GM12878 (cell line): ENCODE data around the gene ULK1. TPM values are rescaled to one million over a fixed set of nuclear protein-coding genes. Genes with fewer than 3 reads are reported as not detected.

Experiments
- ATAC-seq: fragments of 200-7000 bp; cut with Tn5 transposase; 3 replicates; pipeline ENCODE4 v1.9.1; 2020; ENCODE audit warnings: mild to moderate bottlenecking, moderate library complexity
- BruUV-seq: library from RNA; stranded (reverse); fragments of 400-500 nt; replicated peaks from 2 replicates; lab custom pipeline; 2021; lab: Mats Ljungman, UMichigan
- CTCF ChIA-PET: fragments of 300-600 bp; sonication (Branson Sonifier 250); formaldehyde crosslinking; extraction: SDS; loops from one replicate; lab custom pipeline; 2021; ENCODE audit warnings: inconsistent platforms; lab: Yijun Ruan, JAX
- POLR2A ChIA-PET: fragments of 350-600 bp; formaldehyde crosslinking; extraction: SDS; loops from one replicate; lab custom pipeline; 2021; ENCODE audit warnings: inconsistent platforms; lab: Charles Lee
- RAD21 ChIA-PET: fragments of 300-600 bp; sonication (Branson Sonifier 250); formaldehyde crosslinking; loops from one replicate; lab custom pipeline; 2023; ENCODE audit warnings: antibody characterized with exemption; ENCODE audit not compliant: unreplicated experiment; lab: Charles Lee
- SMC1A ChIA-PET: fragments of 300-600 bp; sonication (Branson Sonifier 250); formaldehyde crosslinking; loops from one replicate; lab custom pipeline; 2023; ENCODE audit not compliant: unreplicated experiment, uncharacterized antibody; lab: Charles Lee
- DNase-seq: peaks from one replicate; pipeline ENCODE4 v3.0.0-alpha.2; 2011; ENCODE audit warnings: low read depth, low spot score
- FAIRE-seq: peaks from 3 replicates; lab custom pipeline; 2011; peaks lifted over from hg19 to GRCh38; lab: Jason Lieb, UNC
- H2AFZ ChIP-seq: 2 replicates; pipeline ENCODE4 v1.6.0; 2011; ENCODE audit warnings: low read depth, low read length, control low read depth; ENCODE audit not compliant: control insufficient read depth
- H3K27ac ChIP-seq: 2 replicates; pipeline ENCODE4 v1.5.1; 2011; ENCODE audit warnings: control low read depth; ENCODE audit not compliant: control insufficient read depth, insufficient read depth
- H3K27me3 ChIP-seq, 2 experiments: replicated peaks in 1 of 2; 2 replicates each; pipeline versions ENCODE4 v1.6.0 to v1.6.1; 2011; ENCODE audit warnings: low read length in 1 of 2; ENCODE audit not compliant: control insufficient read depth in 2 of 2, insufficient read depth in 2 of 2
- H3K36me3 ChIP-seq, 2 experiments: 2 replicates each; pipeline ENCODE4 v1.5.1; 2011; ENCODE audit warnings: low read length in 1 of 2; ENCODE audit not compliant: control insufficient read depth in 2 of 2, insufficient read depth in 2 of 2
- H3K4me1 ChIP-seq: 2 replicates; pipeline ENCODE4 v1.6.1; 2011; ENCODE audit warnings: mild to moderate bottlenecking, low read length, moderate library complexity, mixed read lengths; ENCODE audit not compliant: control insufficient read depth, insufficient read depth
- H3K4me2 ChIP-seq: 2 replicates; pipeline ENCODE4 v1.6.0; 2011; ENCODE audit warnings: control low read depth; ENCODE audit not compliant: control insufficient read depth, insufficient read depth
- H3K4me3 ChIP-seq: fragments of 200-600 bp; sonication (generic); 2 replicates; pipeline ENCODE4 v1.5.1; 2016
- H3K79me2 ChIP-seq: 2 replicates; pipeline ENCODE4 v1.6.0; 2011; ENCODE audit warnings: low read length; ENCODE audit not compliant: control insufficient read depth, insufficient read depth
- H3K9ac ChIP-seq: 2 replicates; pipeline ENCODE4 v1.8.0; 2011; ENCODE audit warnings: low read length, control low read depth, mixed read lengths; ENCODE audit not compliant: control insufficient read depth, insufficient read depth
- H3K9me3 ChIP-seq: replicated peaks from 3 replicates; pipeline ENCODE4 v1.5.1; 2011; ENCODE audit warnings: mild to moderate bottlenecking, low read length; ENCODE audit not compliant: control insufficient read depth, insufficient read depth
- H4K20me1 ChIP-seq: 2 replicates; pipeline ENCODE4 v1.6.0; 2011; ENCODE audit not compliant: control insufficient read depth, insufficient read depth
- MEF2B ChIP-seq: fragments of 450-650 bp; IDR thresholded peaks from 2 replicates; pipeline ENCODE4 v1.6.1; 2018; ENCODE audit warnings: mild to moderate bottlenecking, moderate library complexity; ENCODE audit not compliant: partially characterized antibody, poor library complexity, severe bottlenecking
- YBX1 ChIP-seq: fragments of 450-650 bp; IDR thresholded peaks from 2 replicates; pipeline ENCODE4 v1.6.1; 2016; ENCODE audit warnings: antibody characterized with exemption
- WGBS: methylation state at CpG from one replicate; pipeline ENCODE4 v1.1.6; 2016; ENCODE audit warnings: low lambda C conversion rate; ENCODE audit not compliant: insufficient replicate concordance, insufficient coverage; ENCODE audit errors: missing lambda C conversion rate; 5-methylcytosine and 5-hydroxymethylcytosine counted together
- in situ Hi-C: fragments of 300-500 bp; cut with MboI; formaldehyde crosslinking; loops from 9 replicates; pipeline ENCODE4 v1.14.3; 2018; ENCODE audit warnings: mixed read lengths
- intact Hi-C: fragments of 100-400 bp; cut with micrococcal nuclease; formaldehyde crosslinking; loops from one replicate; pipeline ENCODE4 v1.14.2; 2022; ENCODE audit not compliant: unreplicated experiment
- polyA plus RNA-seq, 11 experiments: library from polyadenylated mRNA; depleted of rRNA in 4 of 11; unstranded in 6 of 11; stranded (reverse) in 5 of 11; fragments of >200 nt; fragmentation: Nextera tagmentation in 4 of 11; fragmentation: Illumina TruSeq in 1 of 11; extraction: Ambion mirVana in 4 of 11; extraction: Trizol in 1 of 11; gene quantifications; 1 replicate in 1 of 11; 2 replicates in 10 of 11; pipeline versions ENCODE4 v1.2.1 to v1.2.3, GENCODE V29; 2011 to 2016; ENCODE audit warnings: inconsistent platforms in 2 of 11, missing spikeins in 2 of 11, low read depth in 1 of 11
- small RNA-seq: library from RNA; depleted of rRNA; stranded (forward); fragments of <200 nt; gene quantifications from one replicate; pipeline ENCODE3, GENCODE V24; 2014
- total RNA-seq, 4 experiments: library from RNA; depleted of rRNA in 3 of 4; stranded (reverse); fragments of >200 nt in 3 of 4; fragmentation: Illumina TruSeq in 1 of 4; extraction: Trizol in 1 of 4; gene quantifications; 2 replicates each; pipeline versions ENCODE4 v1.2.1 to v1.2.3, GENCODE V29; 2013 to 2021

Gene ULK1
- total and polyA plus RNA-seq, 10 of the 15 experiments (the other 5 are each of a cell fraction or from before 2014, with no cell fraction given), result 0.13 to 14.1 (median 1.5) TPM

DNA sequence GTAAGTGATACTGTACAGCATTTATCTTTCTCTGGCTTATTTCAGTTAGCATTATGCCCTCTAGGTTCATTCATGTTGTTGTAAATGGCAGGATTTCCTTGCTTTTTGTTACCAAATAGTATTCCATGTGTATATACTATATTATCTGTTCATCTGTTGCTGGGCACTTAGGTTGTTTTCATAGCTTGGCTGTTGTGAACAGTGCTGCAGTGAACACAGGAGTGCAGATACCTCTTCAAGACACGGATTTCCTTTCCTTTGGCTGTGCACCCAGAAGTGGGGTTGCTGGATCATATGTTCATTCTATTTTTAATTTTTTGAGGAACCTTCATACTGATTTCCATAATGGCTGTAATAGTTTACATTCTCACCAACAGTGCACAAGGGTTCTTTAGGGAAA, 76.8 kb downstream of the ULK1 start:
- ChIA-PET SMC1A (no interaction called here), CTCF (no interaction called here), RAD21 (no interaction called here), POLR2A (no interaction called here)
- intact Hi-C loops (no loop called here), in situ Hi-C loops (no loop called here)
- Histone ChIP-seq H3K27ac (no peak overlapping the region), H3K4me1 (no peaks in the 10 kb centered on the region), H3K4me3 (no peak overlapping the region), H3K9me3 (no peaks in the 10 kb centered on the region), H4K20me1 (no peaks in the 10 kb centered on the region), H3K36me3 (peaks cover 0 to 2% of the 10 kb centered on the region in 2 experiments; a peak in 1 of 4 replicates), H3K9ac (no peak overlapping the region), H3K4me2 (no peak overlapping the region), H3K27me3 (no peaks in the 10 kb centered on the region), H3K79me2 (peaks cover 8% of the 10 kb centered on the region), H2AFZ (no peak overlapping the region)
- BruUV-seq, result no TSS peak
- FAIRE-seq, result no peak
- DNase-seq, result no peak
- TF ChIP-seq YBX1 (no peak), MEF2B (no peak)
- 41% methylated on average over 1 of the region's 1 CpG for WGBS
- no peak for ATAC-seq

Small RNAs within 50 kb of the gene (small RNA-seq; reads per million reads assigned to genes)
- gene AC131009.3, result not detected

Other genes starting within 250 kb of the ULK1 start
- 29.7 and 31.7 TPM in 2 replicates for gene SFSWAP, start 183.5 kb upstream of the ULK1 start, total RNA-seq (2014; rRNA removed)
- gene SFSWAP, start 183.5 kb upstream of the ULK1 start, total RNA-seq (2014; rRNA removed; fragmentation: Illumina TruSeq; extraction: Trizol), result 20.7 and 23.2 TPM in 2 replicates
- 44.1 and 48.6 TPM in 2 replicates for gene SFSWAP, start 183.5 kb upstream of the ULK1 start, total RNA-seq (2021)
- 11.9 and 17.4 TPM in 2 replicates for gene SFSWAP, start 183.5 kb upstream of the ULK1 start, polyA plus RNA-seq (2011; rRNA removed)
- 28.4 and 33.2 TPM in 2 replicates for gene SFSWAP, start 183.5 kb upstream of the ULK1 start, polyA plus RNA-seq (2014; fragmentation: Illumina TruSeq; extraction: Trizol)
- 1 to 10 TPM; 1.8 to 4.2 TPM for gene SFSWAP, start 183.5 kb upstream of the ULK1 start, polyA plus RNA-seq (2014; fragmentation: Nextera tagmentation; extraction: Ambion mirVana)
- gene SFSWAP, start 183.5 kb upstream of the ULK1 start, polyA plus RNA-seq (2014; rRNA removed), result 31.9 and 35.7 TPM in 2 replicates
- gene SFSWAP, start 183.5 kb upstream of the ULK1 start, polyA plus RNA-seq (2016; fragmentation: Nextera tagmentation; extraction: Ambion mirVana), result 10 to 100 TPM; 24.2 to 25.8 TPM
- gene MMP17, start 66.2 kb upstream of the ULK1 start, total RNA-seq (2014; rRNA removed), result 0.28 TPM in 1 of 2 replicates, not detected in the other
- not detected in 2 replicates for gene MMP17, start 66.2 kb upstream of the ULK1 start, total RNA-seq (2014; rRNA removed; fragmentation: Illumina TruSeq; extraction: Trizol)
- gene MMP17, start 66.2 kb upstream of the ULK1 start, total RNA-seq (2021), result 0.43 TPM in 1 of 2 replicates, not detected in the other
- 0.11 TPM in 1 of 2 replicates, not detected in the other for gene MMP17, start 66.2 kb upstream of the ULK1 start, polyA plus RNA-seq (2011; rRNA removed)
- not detected in 2 replicates for gene MMP17, start 66.2 kb upstream of the ULK1 start, polyA plus RNA-seq (2014; fragmentation: Illumina TruSeq; extraction: Trizol)
- gene MMP17, start 66.2 kb upstream of the ULK1 start, polyA plus RNA-seq (2014; fragmentation: Nextera tagmentation; extraction: Ambion mirVana), result not detected
- 0.23 and 0.84 TPM in 2 replicates for gene MMP17, start 66.2 kb upstream of the ULK1 start, polyA plus RNA-seq (2014; rRNA removed)
- gene MMP17, start 66.2 kb upstream of the ULK1 start, polyA plus RNA-seq (2016; fragmentation: Nextera tagmentation; extraction: Ambion mirVana), result not detected
- gene PUS1, start 34.7 kb downstream of the ULK1 start, total RNA-seq (2014; rRNA removed), result 28.7 and 33.5 TPM in 2 replicates
- 13.7 and 14.9 TPM in 2 replicates for gene PUS1, start 34.7 kb downstream of the ULK1 start, total RNA-seq (2014; rRNA removed; fragmentation: Illumina TruSeq; extraction: Trizol)
- 66.4 and 74.2 TPM in 2 replicates for gene PUS1, start 34.7 kb downstream of the ULK1 start, total RNA-seq (2021)
- 12.6 and 23.2 TPM in 2 replicates for gene PUS1, start 34.7 kb downstream of the ULK1 start, polyA plus RNA-seq (2011; rRNA removed)
- 7.6 and 17.3 TPM in 2 replicates for gene PUS1, start 34.7 kb downstream of the ULK1 start, polyA plus RNA-seq (2014; fragmentation: Illumina TruSeq; extraction: Trizol)
- 1 to 10 TPM; 1.3 to 5.5 TPM for gene PUS1, start 34.7 kb downstream of the ULK1 start, polyA plus RNA-seq (2014; fragmentation: Nextera tagmentation; extraction: Ambion mirVana)
- gene PUS1, start 34.7 kb downstream of the ULK1 start, polyA plus RNA-seq (2014; rRNA removed), result 42.5 and 62.4 TPM in 2 replicates
- gene PUS1, start 34.7 kb downstream of the ULK1 start, polyA plus RNA-seq (2016; fragmentation: Nextera tagmentation; extraction: Ambion mirVana), result 10 to 100 TPM; 27.7 to 37.7 TPM
- 6.2 and 6.9 TPM in 2 replicates for gene EP400, start 55.3 kb downstream of the ULK1 start, total RNA-seq (2014; rRNA removed)
- 4.7 and 5.5 TPM in 2 replicates for gene EP400, start 55.3 kb downstream of the ULK1 start, total RNA-seq (2014; rRNA removed; fragmentation: Illumina TruSeq; extraction: Trizol)
- 39.4 and 44.2 TPM in 2 replicates for gene EP400, start 55.3 kb downstream of the ULK1 start, total RNA-seq (2021)
- 3.8 and 4.1 TPM in 2 replicates for gene EP400, start 55.3 kb downstream of the ULK1 start, polyA plus RNA-seq (2011; rRNA removed)
- 19.2 and 20.7 TPM in 2 replicates for gene EP400, start 55.3 kb downstream of the ULK1 start, polyA plus RNA-seq (2014; fragmentation: Illumina TruSeq; extraction: Trizol)
- 1 to 10 TPM; 4.0 to 6.4 TPM for gene EP400, start 55.3 kb downstream of the ULK1 start, polyA plus RNA-seq (2014; fragmentation: Nextera tagmentation; extraction: Ambion mirVana)
- gene EP400, start 55.3 kb downstream of the ULK1 start, polyA plus RNA-seq (2014; rRNA removed), result 15.9 and 22.1 TPM in 2 replicates
- gene EP400, start 55.3 kb downstream of the ULK1 start, polyA plus RNA-seq (2016; fragmentation: Nextera tagmentation; extraction: Ambion mirVana), result 10 to 100 TPM in 1 of 2 experiments, 1 to 10 TPM in 1; 9.8 to 11.7 TPM
- 12.9 and 16.2 TPM in 2 replicates for gene DDX51, start 249.7 kb downstream of the ULK1 start, total RNA-seq (2014; rRNA removed)
- 7.5 and 8.1 TPM in 2 replicates for gene DDX51, start 249.7 kb downstream of the ULK1 start, total RNA-seq (2014; rRNA removed; fragmentation: Illumina TruSeq; extraction: Trizol)
- gene DDX51, start 249.7 kb downstream of the ULK1 start, total RNA-seq (2021), result 27.7 and 29.1 TPM in 2 replicates
- gene DDX51, start 249.7 kb downstream of the ULK1 start, polyA plus RNA-seq (2011; rRNA removed), result 4.6 and 9.4 TPM in 2 replicates
- gene DDX51, start 249.7 kb downstream of the ULK1 start, polyA plus RNA-seq (2014; fragmentation: Illumina TruSeq; extraction: Trizol), result 7.3 and 10.5 TPM in 2 replicates
- 1 to 10 TPM in 1 of 2 experiments, under 1 TPM in 1; 0.97 to 1.6 TPM for gene DDX51, start 249.7 kb downstream of the ULK1 start, polyA plus RNA-seq (2014; fragmentation: Nextera tagmentation; extraction: Ambion mirVana)
- 24.9 and 26.7 TPM in 2 replicates for gene DDX51, start 249.7 kb downstream of the ULK1 start, polyA plus RNA-seq (2014; rRNA removed)
- gene DDX51, start 249.7 kb downstream of the ULK1 start, polyA plus RNA-seq (2016; fragmentation: Nextera tagmentation; extraction: Ambion mirVana), result 10 to 100 TPM in 1 of 2 experiments, 1 to 10 TPM in 1; 1.7 to 10.3 TPM
- gene NOC4L, start 249.8 kb downstream of the ULK1 start, total RNA-seq (2014; rRNA removed), result 22.6 and 32.0 TPM in 2 replicates
- 4.7 and 7.4 TPM in 2 replicates for gene NOC4L, start 249.8 kb downstream of the ULK1 start, total RNA-seq (2014; rRNA removed; fragmentation: Illumina TruSeq; extraction: Trizol)
- 45.2 and 45.3 TPM in 2 replicates for gene NOC4L, start 249.8 kb downstream of the ULK1 start, total RNA-seq (2021)
- gene NOC4L, start 249.8 kb downstream of the ULK1 start, polyA plus RNA-seq (2011; rRNA removed), result 1.2 and 4.6 TPM in 2 replicates
- 2.7 and 7.9 TPM in 2 replicates for gene NOC4L, start 249.8 kb downstream of the ULK1 start, polyA plus RNA-seq (2014; fragmentation: Illumina TruSeq; extraction: Trizol)
- 1 to 10 TPM in 1 of 2 experiments, under 1 TPM in 1; 0.72 to 3.7 TPM for gene NOC4L, start 249.8 kb downstream of the ULK1 start, polyA plus RNA-seq (2014; fragmentation: Nextera tagmentation; extraction: Ambion mirVana)
- gene NOC4L, start 249.8 kb downstream of the ULK1 start, polyA plus RNA-seq (2014; rRNA removed), result 22.6 and 32.9 TPM in 2 replicates
- gene NOC4L, start 249.8 kb downstream of the ULK1 start, polyA plus RNA-seq (2016; fragmentation: Nextera tagmentation; extraction: Ambion mirVana), result 10 to 100 TPM; 65.0 to 68.2 TPM